B cell (primary cell): ENCODE results near the gene VWA7. TPM values are rescaled to one million over a fixed set of nuclear protein-coding genes. Genes with fewer than 3 reads are reported as not detected.

Experiments
- ATAC-seq: fragments of 200-7000 bp; cut with Tn5 transposase; one replicate; pipeline ENCODE4 v1.10.0; 2021; ENCODE audit warnings: low read depth, mild to moderate bottlenecking, moderate number of reproducible peaks, moderate library complexity
- CTCF ChIA-PET: fragments of 350-600 bp; sonication (Branson Sonifier 250); formaldehyde crosslinking; loops from one replicate; lab custom pipeline; 2021; ENCODE audit warnings: antibody characterized with exemption, inconsistent platforms; lab: Charles Lee
- POLR2A ChIA-PET: fragments of 350-600 bp; sonication (Branson Sonifier 250); formaldehyde crosslinking; loops from one replicate; lab custom pipeline; 2021; ENCODE audit warnings: antibody characterized with exemption; lab: Charles Lee
- DNase-seq: peaks from one replicate; pipeline ENCODE4 v3.0.0; 2013
- H2AFZ ChIP-seq: 2 replicates; pipeline ENCODE4 v1.6.1; 2012; ENCODE audit warnings: mild to moderate bottlenecking, low read depth, low read length; ENCODE audit not compliant: insufficient read depth, poor library complexity, severe bottlenecking
- H3K27ac ChIP-seq, 2 donors: 1 replicate in 1 of 2; 2 replicates in 1 of 2; pipeline ENCODE4 v1.5.1; 2012 to 2013; ENCODE audit warnings: low read length in 2 of 2, mild to moderate bottlenecking in 2 of 2, moderate library complexity in 1 of 2
- H3K27me3 ChIP-seq, 4 experiments: fragments of 200-600 bp in 1 of 4; sonication (generic) in 1 of 4; replicated peaks in 1 of 4; 1 replicate in 2 of 4; 2 replicates in 2 of 4; pipeline versions ENCODE4 v1.6.1 to v1.7.0; 2013 to 2016; ENCODE audit warnings: low read length in 3 of 4, mild to moderate bottlenecking in 2 of 4, mixed read lengths in 1 of 4, moderate library complexity in 1 of 4; ENCODE audit not compliant: insufficient read depth in 4 of 4, control insufficient read depth in 3 of 4; ENCODE audit errors: control extremely low read depth in 1 of 4
- H3K36me3 ChIP-seq, 2 experiments: replicated peaks in 1 of 2; 1 replicate in 1 of 2; 2 replicates in 1 of 2; pipeline versions ENCODE4 v1.6.1 to v1.7.1; 2013; ENCODE audit warnings: low read length in 1 of 2; ENCODE audit not compliant: insufficient read depth in 2 of 2, control insufficient read depth in 1 of 2; ENCODE audit errors: control extremely low read depth in 1 of 2, extremely low read depth in 1 of 2
- H3K4me1 ChIP-seq, 2 donors: fragments of 200-600 bp in 1 of 2; sonication (generic) in 1 of 2; 1 replicate in 1 of 2; 2 replicates in 1 of 2; pipeline versions ENCODE4 v1.5.1 to v1.6.1; 2013 to 2017; ENCODE audit warnings: low read length in 2 of 2; ENCODE audit not compliant: control insufficient read depth in 2 of 2, insufficient read depth in 2 of 2
- H3K4me2 ChIP-seq: replicated peaks from 2 replicates; pipeline ENCODE3; 2012; ENCODE audit warnings: mild to moderate bottlenecking, low read depth, low read length; ENCODE audit not compliant: poor library complexity, severe bottlenecking
- H3K4me3 ChIP-seq, 5 experiments: fragments of 200-600 bp in 1 of 5; sonication (generic) in 1 of 5; 1 replicate in 3 of 5; 2 replicates in 2 of 5; pipeline versions ENCODE4 v1.5.1 to v1.7.0; 2011 to 2016; ENCODE audit warnings: low read length in 4 of 5, mild to moderate bottlenecking in 4 of 5, low read depth in 2 of 5, control low read depth in 1 of 5, moderate library complexity in 1 of 5; ENCODE audit not compliant: insufficient read depth in 1 of 5; ENCODE audit errors: control extremely low read depth in 1 of 5, extremely low read depth in 1 of 5
- H3K79me2 ChIP-seq: fragments of 200-600 bp; sonication (generic); one replicate; pipeline ENCODE4 v1.6.0; 2016; ENCODE audit warnings: low read length; ENCODE audit not compliant: control insufficient read depth, insufficient read depth
- H3K9ac ChIP-seq: fragments of 200-600 bp; sonication (generic); 2 replicates; pipeline ENCODE4 v1.6.1; 2017; ENCODE audit warnings: mild to moderate bottlenecking, low read length, moderate library complexity
- H3K9me3 ChIP-seq, 3 donors: one replicate each; pipeline versions ENCODE4 v1.6.1 to v1.7.1; 2013; ENCODE audit warnings: low read length in 2 of 3; ENCODE audit not compliant: control insufficient read depth in 2 of 3, insufficient read depth in 1 of 3; ENCODE audit errors: control extremely low read depth in 1 of 3
- H4K20me1 ChIP-seq: 2 replicates; pipeline ENCODE4 v1.6.0; 2012; ENCODE audit warnings: mild to moderate bottlenecking, low read length; ENCODE audit not compliant: insufficient read depth, control insufficient read depth, poor library complexity, severe bottlenecking
- H3K27ac Mint-ChIP-seq: one replicate; pipeline ENCODE4 v1.8.0; 2021; ENCODE audit warnings: mixed read lengths
- H3K27me3 Mint-ChIP-seq: one replicate; pipeline ENCODE4 v1.8.0; 2021; ENCODE audit warnings: mixed read lengths
- H3K4me1 Mint-ChIP-seq: one replicate; pipeline ENCODE4 v1.8.0; 2021; ENCODE audit warnings: mixed read lengths
- H3K4me3 Mint-ChIP-seq: one replicate; pipeline ENCODE4 v1.8.0; 2021; ENCODE audit warnings: mixed read lengths
- H3K9me3 Mint-ChIP-seq: one replicate; pipeline ENCODE4 v1.8.0; 2022; ENCODE audit warnings: mixed read lengths; ENCODE audit not compliant: insufficient read depth
- EZH2 ChIP-seq: IDR thresholded peaks from 2 replicates; pipeline ENCODE4 v1.6.1; 2012; ENCODE audit warnings: borderline replicate concordance, low read depth, mild to moderate bottlenecking, moderate library complexity, low read length; ENCODE audit not compliant: insufficient read depth, poor library complexity, severe bottlenecking
- WGBS: methylation state at CpG from one replicate; pipeline ENCODE4 v1.1.5; 2013; ENCODE audit warnings: missing lambda C conversion rate; ENCODE audit not compliant: insufficient coverage; 5-methylcytosine and 5-hydroxymethylcytosine counted together
- intact Hi-C: fragments of 100-400 bp; cut with micrococcal nuclease; formaldehyde crosslinking; loops from one replicate; pipeline ENCODE4 v1.10.0; 2022
- polyA plus RNA-seq: library from polyadenylated mRNA; depleted of rRNA; stranded (reverse); fragments of >200 nt; gene quantifications from 2 replicates; pipeline ENCODE4 v1.2.3, GENCODE V29; 2012
- total RNA-seq, 2 donors: library from RNA; stranded (reverse); fragments of 120-200 nt in 1 of 2; gene quantifications; 1 replicate in 1 of 2; 2 replicates in 1 of 2; pipeline versions ENCODE4 v1.2.3 to v1.2.4, GENCODE V29; 2013 to 2022
- TF ChIP-seq, protein P1 (sequence below): fragments of 200-600 bp; IDR thresholded peaks from one replicate; pipeline ENCODE4 v1.8.0; 2022; ENCODE audit warnings: antibody characterized with exemption, mild to moderate bottlenecking

The VWA7 gene
- total and polyA plus RNA-seq, 2 donors (not counting 1 experiment from before 2014, with no cell fraction given), result 5.2 to 6.0 TPM

DNA sequence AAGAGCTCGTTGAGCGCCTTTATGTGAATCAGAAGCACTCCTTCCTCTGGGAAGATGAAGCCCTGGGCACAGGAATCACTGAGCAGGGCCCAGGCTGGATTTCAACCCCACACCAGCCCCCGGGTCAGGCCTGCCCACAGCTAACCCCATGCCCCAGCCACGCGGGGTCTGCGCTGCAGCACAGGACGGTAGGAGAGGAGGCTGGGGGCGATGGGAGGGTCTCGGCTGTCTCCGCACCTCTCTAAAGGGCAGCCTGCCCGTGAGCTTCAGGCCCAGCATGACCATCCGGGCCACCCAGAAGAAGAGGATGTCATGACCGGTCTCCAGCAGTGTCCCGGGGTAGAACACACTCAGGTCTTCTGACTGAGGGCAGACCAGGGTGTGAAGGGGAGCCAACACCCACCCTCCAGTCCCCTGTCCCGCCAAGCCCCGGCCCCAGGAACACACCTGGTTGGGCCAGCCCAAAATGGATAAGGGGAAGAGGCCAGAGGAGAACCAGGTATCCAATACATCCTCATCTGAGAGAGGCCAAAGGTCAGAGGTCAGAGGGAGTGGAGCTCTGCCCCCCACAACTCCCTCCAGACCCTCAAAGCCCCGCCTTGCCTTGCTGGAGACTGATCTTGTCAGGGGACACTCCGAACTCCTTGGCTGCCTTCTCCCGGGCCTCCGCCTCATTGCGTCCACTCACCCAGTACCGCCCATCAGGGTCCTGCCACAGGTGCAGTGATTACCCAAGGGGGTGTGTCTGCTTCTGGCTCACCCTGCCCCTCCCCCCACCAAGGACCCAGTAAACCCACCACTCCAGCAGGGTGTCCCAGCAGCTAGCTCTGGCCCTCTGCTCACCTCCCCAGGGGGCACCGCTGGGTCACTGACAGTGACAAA, 4.4 kb upstream of the VWA7 start:
- Histone ChIP-seq H3K27ac (no peak overlapping the region), H3K36me3 (peaks cover 0 to 75% of the 10 kb centered on the region in 2 experiments), H3K9ac (no peak overlapping the region), H3K27me3 (no peaks in the 10 kb centered on the region), H3K4me1 (peaks cover 12 to 14% of the 10 kb centered on the region in 2 donors), H3K9me3 (no peaks in the 10 kb centered on the region), H3K79me2 (peaks cover 25% of the 10 kb centered on the region), H2AFZ (no peak overlapping the region), H3K4me2 (no peak overlapping the region), H4K20me1 (no peaks in the 10 kb centered on the region), H3K4me3 (no peak overlapping the region)
- no peaks in the 10 kb centered on the region for H3K27me3 Mint-ChIP-seq
- peaks cover 15% of the 10 kb centered on the region for H3K4me1 Mint-ChIP-seq
- ATAC-seq, result no peak
- CTCF ChIA-PET, result no interaction called here
- intact Hi-C loops, result no loop called here
- no peak for DNase-seq
- POLR2A ChIA-PET, result interaction anchor here (0.5 to 1.0 kb wide), 2 partner anchors 48 to 50 kb away, joined by 4 to 9 read pairs; no protein-coding TSS in a partner anchor
- TF ChIP-seq EZH2, result no peak
- TF ChIP-seq, protein P1, sequence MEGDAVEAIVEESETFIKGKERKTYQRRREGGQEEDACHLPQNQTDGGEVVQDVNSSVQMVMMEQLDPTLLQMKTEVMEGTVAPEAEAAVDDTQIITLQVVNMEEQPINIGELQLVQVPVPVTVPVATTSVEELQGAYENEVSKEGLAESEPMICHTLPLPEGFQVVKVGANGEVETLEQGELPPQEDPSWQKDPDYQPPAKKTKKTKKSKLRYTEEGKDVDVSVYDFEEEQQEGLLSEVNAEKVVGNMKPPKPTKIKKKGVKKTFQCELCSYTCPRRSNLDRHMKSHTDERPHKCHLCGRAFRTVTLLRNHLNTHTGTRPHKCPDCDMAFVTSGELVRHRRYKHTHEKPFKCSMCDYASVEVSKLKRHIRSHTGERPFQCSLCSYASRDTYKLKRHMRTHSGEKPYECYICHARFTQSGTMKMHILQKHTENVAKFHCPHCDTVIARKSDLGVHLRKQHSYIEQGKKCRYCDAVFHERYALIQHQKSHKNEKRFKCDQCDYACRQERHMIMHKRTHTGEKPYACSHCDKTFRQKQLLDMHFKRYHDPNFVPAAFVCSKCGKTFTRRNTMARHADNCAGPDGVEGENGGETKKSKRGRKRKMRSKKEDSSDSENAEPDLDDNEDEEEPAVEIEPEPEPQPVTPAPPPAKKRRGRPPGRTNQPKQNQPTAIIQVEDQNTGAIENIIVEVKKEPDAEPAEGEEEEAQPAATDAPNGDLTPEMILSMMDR, result no peak
- no peak overlapping the region for H3K27ac Mint-ChIP-seq
- H3K9me3 Mint-ChIP-seq, result no peaks in the 10 kb centered on the region
- H3K4me3 Mint-ChIP-seq, result no peak overlapping the region
- WGBS, result 96% methylated on average over 18 of the region's 23 CpGs
